ENCODE measurements around the gene PROSER3. TPM values are rescaled to one million over a fixed set of nuclear protein-coding genes. Genes with fewer than 3 reads are reported as not detected.
A peak's percentile ranks its signal among the peaks of the same experiment; 100 is the strongest.

Gene PROSER3
- total RNA-seq, 1 donor from 2014 or later = 20.8 TPM

DNA sequence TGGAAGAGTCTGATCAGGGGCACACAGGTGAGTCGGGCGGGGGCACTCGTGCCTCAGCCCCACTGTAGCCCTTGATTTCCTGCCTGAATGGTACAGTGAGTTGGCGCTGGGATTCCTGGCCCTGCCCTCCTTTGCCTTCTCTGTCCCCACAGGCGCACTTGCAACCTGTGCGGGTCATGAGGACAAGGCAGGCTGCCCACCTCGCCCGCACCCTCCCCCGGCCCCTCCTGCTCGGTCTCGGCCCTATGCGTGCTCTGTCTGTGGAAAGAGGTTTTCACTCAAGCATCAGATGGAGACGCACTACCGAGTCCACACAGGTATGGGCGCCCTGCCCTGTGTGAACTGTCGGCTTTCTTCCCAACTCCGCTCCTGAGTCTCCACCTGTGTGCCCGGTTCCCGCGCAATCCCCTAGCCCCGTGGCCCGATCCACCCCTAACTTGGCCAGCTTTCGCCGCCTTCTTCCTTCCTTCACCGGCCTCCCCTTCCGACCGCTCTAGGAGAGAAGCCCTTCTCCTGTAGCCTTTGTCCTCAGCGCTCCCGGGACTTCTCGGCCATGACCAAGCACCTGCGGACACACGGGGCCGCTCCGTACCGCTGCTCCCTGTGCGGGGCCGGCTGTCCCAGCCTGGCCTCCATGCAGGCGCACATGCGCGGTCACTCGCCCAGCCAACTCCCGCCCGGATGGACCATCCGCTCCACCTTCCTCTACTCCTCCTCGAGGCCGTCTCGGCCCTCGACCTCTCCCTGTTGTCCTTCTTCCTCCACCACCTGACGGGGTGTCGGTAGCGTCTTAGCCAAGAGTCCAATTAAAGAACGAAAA lies 41.8 kb upstream of the PROSER3 start:
- peaks cover 26% of the 10 kb centered on the region for H3K4me1 ChIP-seq
- H3K27me3 ChIP-seq (ENCODE audit: low read depth) = no peaks in the 10 kb centered on the region
- peak overlapping the region; percentile 84 for H3K27ac ChIP-seq
- DNase-seq = peak; percentile 77
- intact Hi-C loops (cut with DNase I) = no loop called here
- peak overlapping the region; percentile 87 for H3K4me3 ChIP-seq
- H3K9me3 ChIP-seq = no peaks in the 10 kb centered on the region
- H3K36me3 ChIP-seq = peaks cover 10% of the 10 kb centered on the region
- ATAC-seq = peak; percentile 33 to 61
- TF ChIP-seq, protein P1, sequence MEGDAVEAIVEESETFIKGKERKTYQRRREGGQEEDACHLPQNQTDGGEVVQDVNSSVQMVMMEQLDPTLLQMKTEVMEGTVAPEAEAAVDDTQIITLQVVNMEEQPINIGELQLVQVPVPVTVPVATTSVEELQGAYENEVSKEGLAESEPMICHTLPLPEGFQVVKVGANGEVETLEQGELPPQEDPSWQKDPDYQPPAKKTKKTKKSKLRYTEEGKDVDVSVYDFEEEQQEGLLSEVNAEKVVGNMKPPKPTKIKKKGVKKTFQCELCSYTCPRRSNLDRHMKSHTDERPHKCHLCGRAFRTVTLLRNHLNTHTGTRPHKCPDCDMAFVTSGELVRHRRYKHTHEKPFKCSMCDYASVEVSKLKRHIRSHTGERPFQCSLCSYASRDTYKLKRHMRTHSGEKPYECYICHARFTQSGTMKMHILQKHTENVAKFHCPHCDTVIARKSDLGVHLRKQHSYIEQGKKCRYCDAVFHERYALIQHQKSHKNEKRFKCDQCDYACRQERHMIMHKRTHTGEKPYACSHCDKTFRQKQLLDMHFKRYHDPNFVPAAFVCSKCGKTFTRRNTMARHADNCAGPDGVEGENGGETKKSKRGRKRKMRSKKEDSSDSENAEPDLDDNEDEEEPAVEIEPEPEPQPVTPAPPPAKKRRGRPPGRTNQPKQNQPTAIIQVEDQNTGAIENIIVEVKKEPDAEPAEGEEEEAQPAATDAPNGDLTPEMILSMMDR (IDR thresholded peaks at IDR 0.05) = no peak

DNA sequence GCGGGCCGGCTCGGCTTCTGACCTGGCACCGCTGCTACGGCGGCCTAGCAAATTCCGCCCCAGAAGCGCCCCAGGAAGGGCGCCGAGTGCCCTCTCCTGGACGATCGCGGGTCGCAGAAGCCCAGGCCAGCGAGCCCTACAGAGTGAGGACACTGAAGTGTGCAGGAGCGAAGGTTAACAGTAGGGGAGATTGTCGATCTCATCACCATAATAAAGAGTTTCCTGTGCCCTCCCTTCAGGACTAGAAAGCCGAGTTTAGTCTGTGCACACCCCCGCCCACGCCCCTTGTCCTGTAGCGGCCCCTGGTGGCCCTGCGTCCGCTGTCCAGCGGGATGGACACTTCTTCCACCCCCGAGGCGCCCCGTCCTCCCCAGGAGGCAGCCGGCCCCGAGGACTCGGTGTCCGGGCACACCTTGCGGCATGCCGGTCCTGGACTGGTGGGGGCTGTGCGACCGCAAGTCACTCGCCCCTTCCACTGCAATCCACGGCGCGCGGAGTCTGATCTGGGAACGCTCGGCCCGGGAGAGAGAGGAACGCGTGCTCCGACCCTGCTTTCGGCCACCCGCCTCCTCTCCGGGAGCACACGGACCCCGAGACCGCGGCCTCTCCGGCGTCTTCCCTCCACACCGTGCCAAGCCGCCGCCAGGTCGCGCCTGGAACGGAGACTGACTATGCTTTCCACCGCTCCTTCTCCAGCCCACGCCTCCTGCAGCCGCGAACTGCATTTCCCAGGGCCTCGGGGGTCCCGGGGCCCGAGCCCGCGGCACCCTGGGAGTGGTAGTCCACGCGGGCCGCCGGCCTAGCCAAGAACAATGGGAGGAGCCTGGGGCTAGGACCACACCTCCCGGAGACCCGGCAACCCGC lies 40.9 kb upstream of the PROSER3 start:
- intact Hi-C loops (cut with DNase I) = no loop called here
- Histone ChIP-seq H3K36me3 (peaks cover 18% of the 10 kb centered on the region), H3K9me3 (no peaks in the 10 kb centered on the region), H3K27ac (peak overlapping the region; percentile 84), H3K4me3 (peak overlapping the region; percentile 87), H3K27me3 (ENCODE audit: low read depth) (no peaks in the 10 kb centered on the region), H3K4me1 (peaks cover 26% of the 10 kb centered on the region)
- DNase-seq = peak; percentile 98
- TF ChIP-seq, protein P1 (IDR thresholded peaks at IDR 0.05) = peak; percentile 95
- peak; percentile 95 to 96 for ATAC-seq

DNA sequence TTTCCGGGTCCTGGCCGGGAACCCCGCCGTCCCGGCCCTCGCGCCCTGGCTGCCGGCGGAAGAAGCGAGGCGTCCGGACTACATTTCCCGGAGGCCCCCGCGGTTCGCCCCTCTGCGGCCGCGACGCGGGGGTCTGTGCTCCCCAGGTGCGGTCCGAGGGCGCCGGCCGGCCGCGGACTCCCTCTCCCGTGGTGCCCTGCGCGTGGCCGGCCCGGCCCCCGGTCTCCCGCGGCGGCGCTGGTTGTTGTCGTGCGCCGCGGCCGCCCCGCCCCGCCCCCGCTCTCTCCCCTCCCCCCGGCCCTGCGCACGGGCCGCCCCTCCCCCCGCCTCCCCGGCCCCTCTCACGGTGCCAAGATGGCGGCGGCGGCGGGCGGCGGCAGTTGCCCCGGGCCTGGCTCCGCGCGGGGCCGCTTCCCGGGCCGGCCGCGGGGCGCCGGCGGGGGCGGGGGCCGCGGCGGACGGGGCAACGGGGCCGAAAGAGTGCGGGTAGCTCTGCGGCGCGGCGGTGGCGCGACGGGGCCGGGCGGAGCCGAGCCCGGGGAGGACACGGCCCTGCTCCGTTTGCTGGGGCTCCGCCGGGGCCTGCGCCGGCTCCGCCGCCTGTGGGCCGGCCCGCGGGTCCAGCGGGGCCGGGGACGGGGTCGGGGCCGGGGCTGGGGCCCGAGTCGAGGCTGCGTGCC lies 40.2 kb upstream of the PROSER3 start, which contains the start of gene KMT2B:
KMT2B (plus strand) TSS at position 339 of the 680 bp plus-strand sequence; CDS start at position 355, 16 bp downstream.
- DNase-seq (no peak), ATAC-seq (peak; percentile 83 to 84)
- Histone ChIP-seq H3K27me3 (ENCODE audit: low read depth) (no peaks in the 10 kb centered on the region), H3K9me3 (no peaks in the 10 kb centered on the region), H3K4me1 (peaks cover 26% of the 10 kb centered on the region), H3K4me3 (peak within 1 kb of the TSS; percentile 88), H3K27ac (peak within 1 kb of the TSS; percentile 85), H3K36me3 (peaks cover 26% of the 10 kb centered on the region)
- TF ChIP-seq, protein P1 (IDR thresholded peaks at IDR 0.05) = no peak
- intact Hi-C loops (cut with DNase I) = no loop called here

GRCh38 chr19:35718345-35719041 lies 39.5 kb upstream of the PROSER3 start:
- Histone ChIP-seq H3K4me3 (peak overlapping the region; percentile 88), H3K9me3 (no peaks in the 10 kb centered on the region), H3K27ac (peak overlapping the region; percentile 85), H3K27me3 (ENCODE audit: low read depth) (no peaks in the 10 kb centered on the region), H3K36me3 (peaks cover 33% of the 10 kb centered on the region), H3K4me1 (peaks cover 26% of the 10 kb centered on the region)
- peak; percentile 72 for DNase-seq
- intact Hi-C loops (cut with DNase I) = no loop called here
- TF ChIP-seq, protein P1 (IDR thresholded peaks at IDR 0.05) = no peak
- ATAC-seq = no peak

All from lower lobe of right lung (tissue), 2 donors.